DMS153 (cell line): ENCODE measurements around the gene NOB1.
"Not testable (repeated sequence)": the region's sequence is repeated elsewhere in the genome, so short reads cannot be mapped to it uniquely, and the experiment has no call there.

Experiments used
- DNase-seq: peaks from one replicate; lab custom pipeline; 2025; lab: John Stamatoyannopoulos, UW

The NOB1 gene

DNA sequence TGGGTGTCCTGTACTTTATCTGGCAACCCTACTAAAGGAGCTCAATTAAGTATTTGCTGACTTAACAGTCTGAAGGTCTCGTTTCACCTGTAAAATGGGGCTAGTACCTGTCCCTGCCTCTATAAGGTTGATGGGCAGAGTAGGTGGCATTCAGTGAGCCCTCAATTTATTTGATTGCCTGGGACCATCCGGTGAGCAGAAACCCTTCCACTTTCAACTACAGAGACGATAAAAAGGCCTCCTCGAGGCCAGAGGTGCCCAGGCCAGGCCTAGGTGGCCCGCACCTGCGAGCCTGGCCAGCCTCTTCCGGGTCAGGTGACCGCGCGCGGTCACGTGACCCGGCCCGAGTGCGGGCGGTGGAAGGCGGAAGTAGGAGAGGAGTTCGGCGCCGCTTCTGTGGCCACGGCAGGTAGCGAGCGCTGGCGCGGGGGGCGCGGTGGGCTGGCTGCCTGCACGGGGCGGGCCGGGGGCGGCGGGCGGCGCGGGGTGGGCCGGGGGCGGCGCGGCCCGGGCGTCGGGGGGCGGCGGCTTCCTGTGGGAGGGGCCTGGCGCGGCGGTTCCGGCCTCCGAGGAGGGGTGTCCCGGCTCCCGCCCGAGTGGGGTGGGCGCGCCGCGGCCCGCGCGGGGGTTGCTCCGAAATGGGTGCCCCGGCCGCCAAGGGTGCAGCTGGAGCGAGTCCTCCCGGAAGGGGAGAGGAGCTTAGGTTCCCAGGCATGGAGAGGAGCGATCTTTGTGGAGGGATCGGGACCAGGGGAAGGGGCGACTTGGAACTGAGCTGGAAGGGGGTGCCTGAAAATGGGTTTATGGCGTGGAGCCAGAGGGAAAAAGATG is 7.5 kb upstream of the NOB1 start, which contains the start of gene WWP2:
Gene WWP2, plus strand, starts transcription at position 350 of the 831 bp plus-strand sequence. CDS start 24,679 bp downstream, outside the sequence.
- DNase-seq: peak; percentile 80

DNA sequence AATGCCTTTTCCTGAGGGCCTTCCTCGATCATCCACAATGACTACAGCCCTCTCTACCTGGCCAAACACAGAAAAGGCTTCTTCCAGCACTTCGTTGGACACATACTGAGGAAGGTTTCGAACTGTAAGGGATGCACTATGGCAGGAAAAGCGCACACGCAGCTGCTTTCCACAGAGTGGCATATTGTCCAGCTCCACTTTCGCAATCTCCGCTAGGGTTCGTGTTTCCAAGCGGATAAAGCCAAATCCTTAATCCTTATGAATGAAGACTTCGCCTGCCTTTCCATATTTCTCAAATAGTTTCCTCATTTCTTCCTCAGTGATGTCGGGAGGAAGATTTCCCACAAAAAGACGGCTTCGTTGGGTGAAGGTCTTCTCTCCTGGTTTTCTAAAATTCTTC is 2.6 kb upstream of the NOB1 start:
- DNase-seq: not testable (repeated sequence)

DNA sequence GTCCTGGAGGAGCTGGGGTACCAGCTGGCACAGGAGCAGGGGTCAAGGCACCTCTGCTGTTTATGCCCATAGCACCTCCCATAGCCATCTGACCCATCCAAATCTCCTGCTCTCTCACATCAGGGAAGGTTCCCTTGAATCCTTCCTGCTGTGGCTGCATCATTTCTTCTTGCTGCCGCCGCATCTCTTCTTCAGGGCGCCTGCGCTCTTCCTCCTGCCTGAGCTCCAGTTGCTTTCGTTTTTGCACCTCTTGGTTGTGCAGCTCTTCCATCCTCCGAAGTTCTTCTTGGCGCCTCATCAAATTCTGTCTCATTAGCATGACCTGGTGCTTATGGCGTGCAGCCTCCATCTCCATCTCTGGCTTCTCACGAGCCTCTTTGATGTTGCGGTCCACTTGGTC is 2.0 kb upstream of the NOB1 start:
- no peak for DNase-seq

DNA sequence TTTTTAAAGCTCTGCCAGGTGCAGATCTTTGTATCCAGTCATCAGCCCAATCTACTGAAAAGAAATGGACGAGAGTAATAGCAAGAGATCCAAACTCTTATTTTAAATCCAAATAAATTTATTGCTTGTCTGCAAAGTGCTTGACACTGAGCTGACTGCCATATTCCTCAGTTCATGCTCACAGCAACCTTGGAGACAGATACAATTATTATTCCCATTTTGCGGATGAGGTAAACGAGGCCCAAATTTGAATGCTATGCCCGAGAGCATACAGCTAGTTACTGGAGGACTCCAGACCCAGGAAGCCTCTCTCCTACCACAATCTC is 620 bp downstream of the NOB1 start:
- DNase-seq: no peak

DNA sequence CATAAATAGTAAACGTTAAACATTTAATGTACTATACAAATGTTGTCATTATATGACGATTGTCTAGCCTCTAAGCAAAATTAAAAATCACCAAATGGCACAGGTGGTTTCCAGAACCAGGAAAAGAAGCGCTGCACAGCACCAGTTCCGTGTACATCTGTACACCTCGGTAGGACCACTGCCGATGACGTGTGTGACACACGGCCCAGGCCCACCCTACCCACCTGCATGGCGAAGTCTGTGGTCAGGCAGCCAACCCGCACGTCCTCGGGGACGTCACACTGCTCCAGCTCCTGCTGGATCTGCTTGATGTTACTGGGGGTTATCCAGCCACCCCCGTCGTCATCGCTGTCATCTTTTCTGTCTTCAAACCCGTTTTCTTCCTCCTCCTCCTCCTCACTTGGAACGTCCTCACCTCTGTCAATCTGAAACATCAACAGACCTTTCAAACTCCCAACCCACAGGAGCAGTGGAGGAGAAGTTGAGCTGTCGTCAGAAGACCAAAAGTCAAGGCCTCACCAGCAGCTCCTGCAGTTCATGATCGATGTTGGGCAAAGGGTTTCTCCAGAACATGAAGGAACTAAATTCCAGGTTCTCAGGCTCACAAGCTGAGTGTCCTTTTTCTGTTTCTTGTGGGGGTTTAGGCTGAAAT is 5.9 kb downstream of the NOB1 start:
- no peak for DNase-seq

DNA sequence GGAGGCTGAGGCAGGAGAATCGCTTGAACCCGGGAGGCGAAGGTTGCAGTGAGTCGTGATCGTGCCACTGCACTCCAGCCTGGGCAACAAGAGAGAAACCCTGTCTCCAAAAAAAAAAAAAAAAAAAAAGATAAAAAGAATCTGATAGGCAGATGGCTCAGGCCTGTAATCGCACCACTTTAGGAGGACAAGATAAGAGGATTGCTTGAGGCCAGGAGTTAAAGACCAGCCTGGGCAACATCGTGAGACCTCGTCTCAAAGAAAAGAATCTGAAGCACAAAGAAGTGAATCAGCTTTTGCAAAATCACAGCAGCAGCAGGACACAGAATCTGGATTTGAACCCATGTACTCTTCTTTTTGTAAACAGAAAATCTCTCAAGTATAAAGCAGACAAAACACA is 7.6 kb downstream of the NOB1 start:
- DNase-seq: no peak

DNA sequence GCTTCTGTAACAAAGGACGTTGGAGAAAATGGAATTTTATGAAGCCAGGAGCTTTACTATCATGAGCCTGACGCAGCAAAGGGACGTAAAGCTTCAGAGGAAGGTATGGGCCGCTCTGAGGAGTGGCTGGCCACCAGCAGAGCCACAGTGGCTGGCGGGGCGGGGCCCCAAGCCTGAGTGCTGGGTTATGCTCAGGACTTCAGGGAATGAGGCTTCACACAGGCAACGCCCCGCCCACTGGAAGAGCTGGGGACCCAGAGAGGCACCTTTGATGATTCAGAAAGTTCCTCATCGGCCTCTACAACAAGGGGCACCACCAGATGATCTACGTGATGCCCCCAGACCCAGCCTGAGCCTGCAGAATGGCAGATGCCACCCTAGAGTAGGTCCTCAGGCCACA is 8.8 kb downstream of the NOB1 start:
- DNase-seq: no peak

DNA sequence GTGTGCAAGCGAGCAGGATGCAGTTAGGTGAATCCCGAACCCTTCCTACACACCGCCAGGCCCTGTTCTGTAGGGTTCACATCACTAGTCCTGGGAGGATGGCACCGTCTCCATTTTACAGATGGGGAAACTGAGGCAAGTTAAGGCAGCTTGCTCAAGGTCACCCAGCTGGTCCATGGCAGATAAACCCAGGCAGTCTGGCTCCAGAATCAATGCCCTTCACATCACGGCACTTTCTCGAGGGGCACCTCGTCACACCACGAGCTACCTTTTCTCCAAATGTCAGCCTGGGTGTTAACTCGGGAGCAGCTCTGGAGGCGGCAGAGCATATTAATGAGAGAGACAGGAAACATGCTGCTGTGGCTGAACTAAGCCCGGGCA is 9.5 kb downstream of the NOB1 start:
- no peak for DNase-seq

DNA sequence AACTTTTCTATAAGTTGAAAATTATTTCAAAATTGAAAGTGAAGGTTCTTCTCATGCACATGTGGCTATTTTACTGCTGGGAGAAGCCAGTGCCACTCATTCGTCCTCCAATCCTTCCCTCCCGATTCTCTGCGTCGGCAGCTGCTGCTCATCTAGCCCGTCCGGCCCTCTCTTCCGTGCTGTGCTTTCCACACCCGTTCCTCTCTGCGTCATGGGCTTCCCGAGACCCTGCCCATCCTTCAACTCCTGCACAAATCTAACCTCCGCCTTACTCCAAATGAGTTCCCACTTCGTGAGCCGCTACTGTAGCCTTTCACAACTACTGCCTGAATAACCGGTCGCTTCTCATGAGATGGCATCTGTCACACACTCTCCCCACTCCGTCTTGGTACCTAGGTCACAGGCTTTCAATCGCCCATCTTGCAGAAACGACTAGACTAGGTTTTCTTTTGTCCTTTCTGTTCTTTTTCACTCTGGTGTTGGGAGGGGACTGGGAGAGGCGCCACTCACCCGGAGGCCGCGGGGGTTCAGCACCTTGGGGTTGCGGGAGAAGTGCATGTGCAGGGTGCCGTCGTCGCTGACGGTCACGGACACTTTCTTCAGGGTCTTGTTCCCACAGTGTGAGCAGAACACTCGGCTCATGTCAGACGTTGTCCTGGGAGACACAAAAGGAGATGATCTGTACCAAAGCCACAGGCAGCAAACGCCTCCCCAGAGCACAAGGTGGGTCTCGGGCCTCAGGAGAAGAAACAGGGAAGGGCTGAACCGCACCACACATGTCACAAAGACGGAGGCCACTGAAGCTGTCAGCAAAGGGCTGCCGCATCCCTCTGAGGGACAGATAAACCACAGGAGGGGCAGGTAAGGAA is 10.1 kb downstream of the NOB1 start:
- DNase-seq: no peak

DNA sequence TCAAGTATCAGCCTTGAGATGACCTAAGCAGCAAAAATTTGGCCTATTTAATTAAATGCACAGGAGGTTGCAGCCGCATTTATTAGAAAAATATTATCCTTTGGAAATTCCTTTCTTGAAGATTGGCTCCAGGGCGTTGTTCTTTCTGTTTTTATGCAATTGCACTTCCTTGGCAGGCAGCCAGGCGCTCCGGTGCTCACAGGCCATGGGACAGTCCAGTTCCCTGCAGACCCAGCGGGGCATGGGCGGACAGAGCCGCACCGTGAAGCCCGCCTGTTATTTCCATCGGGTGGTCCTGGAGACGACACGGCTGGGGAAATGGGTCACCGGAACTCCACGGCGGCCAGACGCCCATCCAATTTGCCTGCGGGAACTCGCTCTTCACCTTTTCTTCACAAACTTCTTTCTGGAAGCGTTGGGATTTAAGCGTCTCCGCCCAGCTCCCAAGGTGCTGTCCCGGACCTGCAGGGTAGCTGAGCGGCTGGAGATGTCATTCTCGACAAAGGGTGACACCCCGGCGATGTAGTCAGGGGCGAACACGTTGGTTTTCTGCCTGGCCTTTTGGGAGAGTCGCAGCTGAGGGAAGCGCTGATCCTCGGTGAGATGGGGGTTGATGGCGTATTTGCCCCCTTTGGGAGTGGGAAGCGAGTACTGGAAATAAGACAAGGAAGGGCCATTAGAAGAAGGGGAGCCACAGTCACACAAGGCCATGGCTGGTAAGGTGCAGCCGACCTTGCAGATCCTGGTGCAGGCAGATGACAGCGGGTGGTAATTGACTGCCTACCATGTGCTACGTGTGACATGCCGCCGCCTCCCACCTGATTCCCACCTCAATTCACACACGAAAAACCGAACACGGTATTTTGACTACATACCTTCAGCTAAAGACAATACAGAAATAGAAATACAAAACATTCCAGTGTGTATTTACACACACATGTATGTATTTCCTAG is 12.5 kb downstream of the NOB1 start:
- no peak for DNase-seq

DNA sequence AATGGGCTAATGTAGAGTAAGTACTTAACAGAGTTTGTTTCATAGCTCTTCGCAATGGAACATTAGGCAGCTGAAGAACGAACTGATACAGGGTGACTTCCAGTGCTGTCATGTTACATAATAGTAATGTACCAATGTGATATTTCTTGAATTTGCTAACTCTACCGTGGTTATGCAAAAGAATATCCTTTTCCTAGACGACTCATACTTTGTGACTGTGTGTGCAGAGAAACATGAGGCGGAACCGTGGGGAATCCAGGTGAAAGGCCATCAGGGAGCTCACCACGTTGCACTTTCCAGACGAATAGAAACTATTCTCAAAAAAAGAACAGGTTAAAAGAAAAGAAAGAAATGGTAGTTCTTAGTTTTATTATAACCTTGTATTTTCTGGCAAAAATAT is 13.2 kb downstream of the NOB1 start:
- DNase-seq: no peak

DNA sequence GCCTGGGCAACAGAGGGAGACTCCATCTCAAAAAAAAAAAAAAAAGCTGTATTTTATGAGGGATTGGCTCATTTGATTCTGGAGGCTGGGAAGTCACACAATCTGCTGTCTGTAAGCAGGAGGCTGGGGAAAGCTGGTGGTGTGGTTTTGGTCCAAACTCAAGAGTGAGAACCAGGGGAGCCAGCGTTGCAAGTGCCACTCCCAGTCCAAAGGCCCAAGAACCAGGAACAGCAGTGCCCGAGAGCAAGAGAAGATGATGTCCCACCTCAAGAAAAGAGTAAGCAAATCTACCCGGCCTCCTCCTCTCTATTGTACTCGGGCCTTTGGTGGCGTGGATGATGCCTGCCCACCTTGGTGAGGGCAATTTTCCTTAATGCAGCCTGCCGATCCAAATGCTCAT is 22.6 kb downstream of the NOB1 start:
- no peak for DNase-seq

DNA sequence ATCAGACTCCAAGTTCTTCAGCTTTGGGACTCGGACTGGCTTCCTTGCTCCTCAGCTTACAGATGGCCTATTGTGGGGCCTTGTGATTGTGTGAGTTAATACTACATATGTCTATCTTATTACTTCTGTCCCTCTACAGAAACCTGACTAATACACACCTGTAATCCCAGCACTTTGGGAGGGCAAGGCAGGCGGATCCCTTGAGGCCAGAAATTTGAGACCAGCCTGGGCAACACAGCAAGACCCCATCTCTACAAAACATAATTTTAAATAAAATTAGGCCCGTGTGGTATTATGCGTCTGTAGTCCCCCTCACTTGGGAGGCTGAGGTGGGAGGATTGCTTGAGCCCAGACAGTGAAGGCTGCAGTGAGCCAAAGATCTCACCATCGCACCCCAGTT is 23.4 kb downstream of the NOB1 start:
- not testable (repeated sequence) for DNase-seq

DNA sequence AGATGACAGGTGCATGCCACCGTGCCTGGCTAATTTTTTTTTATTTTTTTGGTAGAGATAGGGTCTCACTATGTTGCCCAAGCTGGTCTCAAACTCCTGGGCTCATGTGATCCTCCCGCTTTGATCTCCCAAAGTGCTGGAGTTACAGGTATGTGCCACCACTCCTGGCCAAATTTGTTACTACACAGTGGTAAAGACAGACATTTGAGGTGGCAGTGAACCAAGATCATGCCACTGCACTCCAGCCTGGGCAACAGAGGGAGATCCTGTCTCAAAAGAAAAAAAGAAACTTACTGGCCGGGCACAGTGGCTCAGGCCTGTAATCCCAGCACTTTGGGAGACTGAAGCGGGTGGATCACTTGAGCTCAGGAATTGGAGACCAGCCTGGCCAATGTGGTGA is 25.7 kb downstream of the NOB1 start:
- DNase-seq: not testable (repeated sequence)

DNA sequence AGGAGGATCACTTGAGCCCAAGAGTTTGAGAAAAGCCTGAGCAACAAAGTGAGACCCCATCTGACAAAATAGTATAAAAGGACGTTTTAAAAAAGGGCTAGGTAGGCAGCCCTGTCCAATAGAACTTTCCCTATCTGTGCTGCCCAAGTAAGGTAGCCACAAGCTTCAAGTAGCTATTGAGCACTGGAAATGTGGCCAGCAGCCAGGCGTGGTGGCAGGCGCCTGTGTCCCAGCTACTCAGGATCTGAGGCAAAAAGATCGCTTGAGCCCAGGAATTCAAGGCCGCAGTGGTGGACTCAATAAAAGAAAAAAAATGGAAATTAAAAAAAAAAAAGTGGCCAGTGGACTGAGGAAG is 26.8 kb downstream of the NOB1 start:
- DNase-seq: peak; percentile 20

DNA sequence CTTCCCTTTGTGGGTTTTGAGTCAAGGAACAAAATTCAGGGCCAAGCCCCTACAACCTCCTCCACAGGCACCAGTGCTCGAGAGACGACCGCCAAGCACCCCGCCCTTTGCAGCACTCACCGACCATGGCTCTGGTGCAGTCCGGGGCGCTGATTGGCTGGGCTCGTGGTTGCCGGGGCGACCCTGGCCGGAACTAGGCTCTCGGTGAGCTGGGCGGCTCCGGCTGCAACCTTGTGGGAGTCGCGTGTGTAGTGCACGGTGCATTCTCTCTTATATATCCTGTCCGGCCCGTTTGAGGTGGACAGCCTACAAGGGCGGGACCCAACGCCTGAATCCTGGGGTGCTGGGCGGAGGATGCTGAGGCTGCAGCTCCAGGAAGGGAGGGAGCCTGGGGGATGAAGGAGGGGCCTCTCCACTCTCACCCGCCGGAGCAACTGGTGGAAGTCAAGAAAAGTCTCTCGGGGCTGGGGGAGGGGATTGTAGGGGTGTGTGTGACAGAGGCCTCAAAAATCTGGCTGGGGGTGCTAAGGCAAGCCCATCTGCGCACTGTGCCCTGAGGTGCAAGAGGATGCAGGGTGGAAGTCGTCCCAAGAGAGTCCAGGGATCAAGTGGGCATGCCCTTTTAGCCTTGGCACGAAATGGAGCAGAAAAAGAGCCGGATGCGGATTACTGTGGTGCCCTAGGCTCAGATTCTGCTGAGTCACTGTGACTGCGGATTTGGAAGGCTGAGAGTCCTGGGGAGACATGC is 28.2 kb downstream of the NOB1 start, which contains the start of gene NQO1:
Gene NQO1, minus strand, starts transcription at position 248 of the 748 bp plus-strand sequence. Its CDS starts 121 bp downstream, at position 127.
- peak; percentile 97 for DNase-seq

DNA sequence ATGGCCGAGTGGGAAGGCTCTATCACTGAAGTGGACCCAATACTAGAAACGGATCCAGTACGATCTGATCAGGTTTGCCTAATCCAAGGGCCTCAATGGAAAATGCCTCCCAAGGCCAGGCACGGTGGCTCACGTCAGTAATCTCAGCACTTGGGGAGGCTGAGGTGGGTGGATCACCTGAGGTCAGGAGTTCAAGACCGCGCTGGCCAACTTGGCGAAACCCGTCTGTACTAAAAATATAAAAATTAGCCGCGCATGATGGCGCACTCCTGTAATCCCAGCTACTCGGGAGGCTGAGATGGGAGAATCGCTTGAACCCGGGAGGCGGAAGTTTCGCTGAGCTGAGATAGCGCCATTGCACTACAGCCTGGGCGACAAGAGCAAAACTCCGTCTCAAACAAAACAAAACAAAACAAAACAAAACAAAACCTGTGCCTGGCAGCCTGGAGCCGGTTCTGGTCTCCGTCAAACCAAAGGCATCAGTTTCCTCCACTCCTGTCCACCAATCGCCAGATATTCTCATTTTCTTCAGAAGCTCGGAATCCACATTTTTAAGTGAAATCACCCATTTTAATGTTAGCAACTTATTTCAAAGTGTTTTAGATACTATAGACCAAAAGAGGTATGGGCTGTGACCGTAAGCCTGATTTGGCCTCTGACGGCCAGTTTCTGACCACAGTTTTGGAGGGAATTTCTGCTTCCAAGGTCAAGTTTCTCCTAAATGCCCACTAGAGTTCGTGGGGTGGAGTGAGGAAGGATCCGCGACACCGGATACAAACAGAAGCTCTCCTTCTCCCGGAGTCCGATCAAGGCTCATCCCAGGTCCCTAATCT is 29.0 kb downstream of the NOB1 start:
- DNase-seq: no peak

DNA sequence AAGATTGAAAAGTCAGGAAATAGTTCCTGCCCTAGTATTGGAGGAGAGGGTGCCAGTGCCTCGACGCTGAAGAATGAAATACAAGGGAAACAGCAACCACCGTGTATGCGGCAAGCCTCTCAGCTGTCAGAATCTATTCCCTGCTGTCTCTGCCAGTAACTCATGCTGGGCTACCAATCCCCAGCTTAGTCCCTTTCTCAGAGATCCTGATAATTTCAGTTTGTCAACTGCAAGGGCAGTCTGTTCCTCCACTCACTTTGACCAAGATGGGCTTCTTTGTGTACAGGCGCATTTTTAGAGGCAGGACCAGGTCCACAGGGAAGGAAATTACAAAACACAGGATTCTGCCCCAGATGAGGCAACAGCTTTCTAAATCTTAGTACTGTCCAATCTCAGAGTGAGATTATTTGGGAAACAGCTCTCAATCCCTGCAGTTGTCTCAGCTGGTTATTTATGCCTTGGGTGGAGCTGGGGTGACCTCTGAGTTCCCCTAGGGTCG is 29.7 kb downstream of the NOB1 start:
- DNase-seq: no peak

DNA sequence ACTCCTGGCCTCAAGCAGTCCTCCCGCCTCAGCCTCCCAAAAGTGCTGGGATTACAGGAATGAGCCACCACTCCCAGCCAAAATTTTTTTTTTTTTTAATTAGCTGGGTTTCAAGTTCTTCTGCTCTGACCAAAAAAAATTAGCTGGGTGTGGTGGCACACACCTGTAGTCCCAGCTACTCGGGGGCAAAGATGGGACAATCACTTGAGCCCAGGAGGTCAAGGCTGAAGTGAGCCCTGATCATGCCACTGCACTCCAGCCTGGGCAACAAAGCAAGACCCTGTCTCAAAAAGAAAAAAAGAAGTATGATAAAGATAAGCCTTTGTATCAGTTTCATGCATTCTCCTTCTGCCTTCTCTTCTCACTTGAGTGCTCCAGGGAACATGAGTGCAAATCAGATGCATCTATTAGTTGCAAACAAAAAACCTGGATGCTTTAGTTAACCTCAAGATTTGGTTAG is 30.3 kb downstream of the NOB1 start:
- no peak for DNase-seq
